H1 (cell line): Measurements from ENCODE around the gene TPP2.

ENCODE experiments used
- BRCA1 ChIP-seq: IDR thresholded peaks from 2 replicates; pipeline ENCODE4 v1.6.1; 2012; ENCODE audit warnings: low read depth, low read length, improper control_type of control experiment
- EGR1 ChIP-seq: IDR thresholded peaks from 2 replicates; pipeline ENCODE4 v1.6.1; 2011; ENCODE audit warnings: low read depth, low read length, borderline replicate concordance
- HDAC2 ChIP-seq, 2 experiments: fragments of 300-600 bp in 1 of 2; sonication (generic) in 1 of 2; IDR thresholded peaks; 2 replicates each; pipeline ENCODE4 v1.6.1; 2011 to 2012; ENCODE audit warnings: low read depth in 2 of 2, low read length in 2 of 2, mild to moderate bottlenecking in 2 of 2, moderate library complexity in 2 of 2, borderline replicate concordance in 1 of 2, inconsistent platforms in 1 of 2
- JUND ChIP-seq: IDR thresholded peaks from 2 replicates; pipeline ENCODE4 v1.6.1; 2011; ENCODE audit warnings: mild to moderate bottlenecking, improper control_type of control experiment, low read length
- POLR2A ChIP-seq, 2 experiments: IDR thresholded peaks; 1 replicate in 1 of 2; 2 replicates in 1 of 2; pipeline ENCODE4 v1.6.1; 2011; ENCODE audit warnings: low read depth in 2 of 2, low read length in 2 of 2, mild to moderate bottlenecking in 2 of 2; ENCODE audit errors: control extremely low read depth in 1 of 2
- SP1 ChIP-seq: IDR thresholded peaks from 2 replicates; pipeline ENCODE4 v1.6.1; 2011; ENCODE audit warnings: low read depth, low read length
- SP2 ChIP-seq: IDR thresholded peaks from 2 replicates; pipeline ENCODE4 v1.6.1; 2012; ENCODE audit warnings: mild to moderate bottlenecking, low read length, inconsistent platforms
- SRF ChIP-seq: IDR thresholded peaks from 2 replicates; pipeline ENCODE4 v1.6.1; 2011; ENCODE audit warnings: mild to moderate bottlenecking, low read depth, low read length, moderate library complexity
- TAF1 ChIP-seq: IDR thresholded peaks from 2 replicates; pipeline ENCODE4 v1.6.1; 2011; ENCODE audit warnings: mild to moderate bottlenecking, low read depth, low read length
- ZNF274 ChIP-seq: IDR thresholded peaks from 2 replicates; pipeline ENCODE4 v1.7.0; 2012; ENCODE audit warnings: low read length, borderline replicate concordance; ENCODE audit errors: extremely low read depth
- TF ChIP-seq, protein P1 (sequence below), 3 experiments: IDR thresholded peaks; 1 replicate in 2 of 3; 2 replicates in 1 of 3; pipeline versions ENCODE4 v1.5.1 to v1.6.1; 2011; ENCODE audit warnings: low read length in 3 of 3, mild to moderate bottlenecking in 3 of 3, inconsistent platforms in 2 of 3, low read depth in 1 of 3, moderate library complexity in 1 of 3; ENCODE audit not compliant: insufficient read depth in 1 of 3; ENCODE audit errors: control extremely low read depth in 1 of 3

DNA sequence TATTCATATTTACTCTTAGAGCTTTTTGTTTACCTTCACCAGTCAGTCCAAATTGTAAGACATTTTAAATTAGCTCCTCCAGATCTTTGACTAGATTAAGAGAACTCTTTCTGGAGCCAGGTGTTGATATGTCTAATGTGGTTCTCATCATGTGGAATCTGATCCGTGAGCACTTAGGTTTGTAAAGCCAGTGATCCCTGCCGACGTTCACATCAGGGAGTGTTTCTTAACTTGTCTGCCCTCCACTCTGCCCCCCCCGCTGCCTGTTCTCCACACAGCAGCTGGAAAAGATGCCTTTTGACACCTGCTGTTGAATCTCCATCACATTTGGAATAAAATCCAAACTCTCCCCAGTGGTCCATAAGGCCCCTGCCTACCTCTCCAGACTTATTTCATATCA lies 80.3 kb downstream of the TPP2 start:
- TF ChIP-seq, protein P1, sequence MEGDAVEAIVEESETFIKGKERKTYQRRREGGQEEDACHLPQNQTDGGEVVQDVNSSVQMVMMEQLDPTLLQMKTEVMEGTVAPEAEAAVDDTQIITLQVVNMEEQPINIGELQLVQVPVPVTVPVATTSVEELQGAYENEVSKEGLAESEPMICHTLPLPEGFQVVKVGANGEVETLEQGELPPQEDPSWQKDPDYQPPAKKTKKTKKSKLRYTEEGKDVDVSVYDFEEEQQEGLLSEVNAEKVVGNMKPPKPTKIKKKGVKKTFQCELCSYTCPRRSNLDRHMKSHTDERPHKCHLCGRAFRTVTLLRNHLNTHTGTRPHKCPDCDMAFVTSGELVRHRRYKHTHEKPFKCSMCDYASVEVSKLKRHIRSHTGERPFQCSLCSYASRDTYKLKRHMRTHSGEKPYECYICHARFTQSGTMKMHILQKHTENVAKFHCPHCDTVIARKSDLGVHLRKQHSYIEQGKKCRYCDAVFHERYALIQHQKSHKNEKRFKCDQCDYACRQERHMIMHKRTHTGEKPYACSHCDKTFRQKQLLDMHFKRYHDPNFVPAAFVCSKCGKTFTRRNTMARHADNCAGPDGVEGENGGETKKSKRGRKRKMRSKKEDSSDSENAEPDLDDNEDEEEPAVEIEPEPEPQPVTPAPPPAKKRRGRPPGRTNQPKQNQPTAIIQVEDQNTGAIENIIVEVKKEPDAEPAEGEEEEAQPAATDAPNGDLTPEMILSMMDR (IDR thresholded peaks at IDR 0.05; ENCODE audit: control extremely low read depth in 1 of 3, insufficient read depth in 1 of 3, low read depth in 1 of 3, low read length in 3 of 3), result no peak
- no peak for TF ChIP-seq ZNF274
- TF ChIP-seq HDAC2 (IDR thresholded peaks at IDR 0.05; ENCODE audit: borderline replicate concordance in 1 of 2, low read depth in 2 of 2, low read length in 2 of 2), result no peak
- no peak for TF ChIP-seq BRCA1
- no peak for TF ChIP-seq EGR1
- TF ChIP-seq TAF1, result no peak
- TF ChIP-seq POLR2A (IDR thresholded peaks at IDR 0.05; ENCODE audit: control extremely low read depth in 1 of 2, low read depth in 2 of 2, low read length in 2 of 2), result no peak
- TF ChIP-seq JUND, result no peak
- no peak for TF ChIP-seq SP1
- TF ChIP-seq SP2, result no peak
- TF ChIP-seq SRF, result no peak
